IMR-90 (cell line): Measurements from ENCODE around the gene CCDC138. TPM values are rescaled to one million over a fixed set of nuclear protein-coding genes. Genes with fewer than 3 reads are reported as not detected.

ENCODE experiments used
- ATAC-seq: fragments of 200-7000 bp; cut with Tn5 transposase; 2 replicates; pipeline ENCODE4 v1.9.1; 2020; ENCODE audit warnings: low read depth, mild to moderate bottlenecking, moderate library complexity
- BruUV-seq: library from RNA; stranded (reverse); fragments of 400-500 nt; replicated peaks from 2 replicates; lab custom pipeline; 2021; lab: Mats Ljungman, UMichigan
- CTCF ChIA-PET: fragments of 300-600 bp; formaldehyde crosslinking; extraction: SDS; loops from one replicate; lab custom pipeline; 2021; ENCODE audit warnings: antibody characterized with exemption; lab: Yijun Ruan, JAX
- POLR2A ChIA-PET: fragments of 300-600 bp; sonication (Branson Sonifier 250); formaldehyde crosslinking; loops from one replicate; lab custom pipeline; 2022; ENCODE audit warnings: antibody characterized with exemption; ENCODE audit not compliant: unreplicated experiment; lab: Charles Lee
- DNase-seq: peaks from one replicate; pipeline ENCODE4 v3.0.0; 2013
- H2AFZ ChIP-seq: replicated peaks from 2 replicates; pipeline ENCODE3; 2013; ENCODE audit warnings: low read length, mild to moderate bottlenecking; ENCODE audit not compliant: poor library complexity
- H2AK5ac ChIP-seq: 2 replicates; pipeline ENCODE4 v1.6.1; 2013; ENCODE audit warnings: low read depth, low read length, inconsistent platforms
- H2AK9ac ChIP-seq: replicated peaks from 2 replicates; pipeline ENCODE3; 2013; ENCODE audit warnings: mild to moderate bottlenecking, low read depth, low read length, moderate library complexity; ENCODE audit not compliant: poor library complexity
- H2BK120ac ChIP-seq: 2 replicates; pipeline ENCODE4 v1.6.1; 2013; ENCODE audit warnings: low read depth, low read length, inconsistent platforms
- H2BK15ac ChIP-seq: 3 replicates; pipeline ENCODE4 v1.6.1; 2013; ENCODE audit warnings: low read depth, low read length, inconsistent platforms
- H2BK20ac ChIP-seq: 2 replicates; pipeline ENCODE4 v1.6.1; 2013; ENCODE audit warnings: low read depth, mild to moderate bottlenecking, inconsistent platforms, low read length, moderate library complexity
- H2BK5ac ChIP-seq: 2 replicates; pipeline ENCODE4 v1.6.1; 2013; ENCODE audit warnings: mild to moderate bottlenecking, low read depth, low read length, inconsistent platforms; ENCODE audit not compliant: poor library complexity, severe bottlenecking
- H3K14ac ChIP-seq: replicated peaks from 2 replicates; pipeline ENCODE4 v1.6.1; 2013; ENCODE audit warnings: low read depth, low read length, inconsistent platforms
- H3K18ac ChIP-seq: 2 replicates; pipeline ENCODE4 v1.6.1; 2013; ENCODE audit warnings: low read depth, low read length, control low read depth
- H3K23ac ChIP-seq: 2 replicates; pipeline ENCODE4 v1.6.1; 2013; ENCODE audit warnings: low read depth, low read length, inconsistent platforms
- H3K27ac ChIP-seq: 2 replicates; pipeline ENCODE4 v1.5.1; 2013; ENCODE audit warnings: mild to moderate bottlenecking, control low read depth, low read length; ENCODE audit not compliant: insufficient read depth
- H3K27me3 ChIP-seq: 2 replicates; pipeline ENCODE4 v1.6.1; 2013; ENCODE audit warnings: low read length; ENCODE audit not compliant: control insufficient read depth, insufficient read depth
- H3K36me3 ChIP-seq: 2 replicates; pipeline ENCODE4 v1.6.1; 2013; ENCODE audit warnings: low read length, mixed read lengths; ENCODE audit not compliant: control insufficient read depth, insufficient read depth
- H3K4ac ChIP-seq: 2 replicates; pipeline ENCODE4 v1.6.1; 2013; ENCODE audit warnings: low read depth, low read length, inconsistent platforms
- H3K4me1 ChIP-seq: 2 replicates; pipeline ENCODE4 v1.6.1; 2013; ENCODE audit warnings: low read length, mixed read lengths; ENCODE audit not compliant: control insufficient read depth, insufficient read depth
- H3K4me2 ChIP-seq: 2 replicates; pipeline ENCODE4 v1.6.1; 2013; ENCODE audit warnings: low read depth, mild to moderate bottlenecking, control low read depth, low read length, moderate library complexity
- H3K4me3 ChIP-seq: 2 replicates; pipeline ENCODE4 v1.5.1; 2013; ENCODE audit warnings: low read depth, mild to moderate bottlenecking, control low read depth, low read length, moderate library complexity; ENCODE audit not compliant: insufficient read depth
- H3K56ac ChIP-seq: 2 replicates; pipeline ENCODE4 v1.6.1; 2013; ENCODE audit warnings: low read length, inconsistent platforms; ENCODE audit not compliant: insufficient read depth; ENCODE audit errors: extremely low read depth
- H3K79me1 ChIP-seq, 2 experiments: 2 replicates each; pipeline ENCODE4 v1.6.1; 2013; ENCODE audit warnings: low read length in 2 of 2, inconsistent platforms in 1 of 2, low read depth in 1 of 2
- H3K9ac ChIP-seq: 2 replicates; pipeline ENCODE4 v1.6.1; 2013; ENCODE audit warnings: low read depth, low read length, control low read depth
- H3K9me1 ChIP-seq: 2 replicates; pipeline ENCODE4 v1.6.1; 2013; ENCODE audit warnings: low read length, inconsistent platforms; ENCODE audit not compliant: insufficient read depth
- H3K9me3 ChIP-seq: 2 replicates; pipeline ENCODE4 v1.6.1; 2013; ENCODE audit warnings: low read length; ENCODE audit not compliant: control insufficient read depth, insufficient read depth
- H4K20me1 ChIP-seq: 2 replicates; pipeline ENCODE4 v1.6.1; 2013; ENCODE audit warnings: low read length, inconsistent platforms; ENCODE audit not compliant: insufficient read depth
- H4K5ac ChIP-seq: 2 replicates; pipeline ENCODE4 v1.6.1; 2013; ENCODE audit warnings: mild to moderate bottlenecking, low read depth, low read length, control low read depth
- H4K8ac ChIP-seq, 2 experiments: 2 replicates each; pipeline ENCODE4 v1.6.1; 2013; ENCODE audit warnings: low read depth in 2 of 2, low read length in 2 of 2, control low read depth in 1 of 2, inconsistent platforms in 1 of 2
- H4K91ac ChIP-seq: 2 replicates; pipeline ENCODE4 v1.6.1; 2013; ENCODE audit warnings: low read depth, low read length, inconsistent platforms; ENCODE audit not compliant: insufficient read depth
- CHD1 ChIP-seq: IDR thresholded peaks from 2 replicates; pipeline ENCODE4 v1.6.1; 2012; ENCODE audit warnings: low read depth, low read length, improper control_type of control experiment
- ELK1 ChIP-seq: fragments of 150-350 bp; IDR thresholded peaks from 2 replicates; pipeline ENCODE4 v1.6.1; 2016; ENCODE audit warnings: low read depth, mild to moderate bottlenecking, low read length, moderate library complexity, borderline replicate concordance
- MAFK ChIP-seq: IDR thresholded peaks from 2 replicates; pipeline ENCODE4 v1.6.1; 2012; ENCODE audit warnings: low read depth, low read length, improper control_type of control experiment
- MXI1 ChIP-seq: IDR thresholded peaks from 2 replicates; pipeline ENCODE4 v1.6.1; 2012; ENCODE audit warnings: low read depth, mild to moderate bottlenecking, low read length, moderate library complexity, borderline replicate concordance
- POLR2A ChIP-seq: IDR thresholded peaks from 2 replicates; pipeline ENCODE4 v1.6.1; 2012; ENCODE audit warnings: mild to moderate bottlenecking, low read depth, low read length
- RFX5 ChIP-seq: IDR thresholded peaks from 2 replicates; pipeline ENCODE4 v1.8.0; 2012; ENCODE audit warnings: low read depth, mild to moderate bottlenecking, low read length, moderate library complexity
- WGBS, 2 experiments: methylation state at CpG; one replicate each; pipeline versions ENCODE4 v1.1.5 to v1.1.7; 2013; ENCODE audit warnings: missing lambda C conversion rate in 2 of 2; ENCODE audit not compliant: insufficient read length in 1 of 2; ENCODE audit errors: extremely low coverage in 2 of 2; 5-methylcytosine and 5-hydroxymethylcytosine counted together
- dilution Hi-C: fragments of 300-500 bp; cut with HindIII; formaldehyde crosslinking; loops from one replicate; pipeline ENCODE4 v1.14.3; 2018; ENCODE audit warnings: low sequenced_read_pairs; ENCODE audit not compliant: unreplicated experiment
- in situ Hi-C: fragments of 300-500 bp; cut with MboI; formaldehyde crosslinking; loops from 3 replicates; pipeline ENCODE4 v1.14.3; 2019; ENCODE audit warnings: low sequenced_read_pairs, inconsistent platforms, mixed read lengths
- intact Hi-C: fragments of 100-400 bp; cut with micrococcal nuclease; formaldehyde crosslinking; loops from 2 replicates; pipeline ENCODE4 v1.10.0; 2022
- polyA plus RNA-seq, 3 experiments: library from polyadenylated mRNA; depleted of rRNA; stranded (reverse); fragments of >200 nt; gene quantifications; 2 replicates each; pipeline ENCODE4 v1.2.3, GENCODE V29; 2012; ENCODE audit warnings: low replicate concordance in 1 of 3
- total RNA-seq: library from RNA; depleted of rRNA; stranded (reverse); fragments of >200 nt; gene quantifications from 2 replicates; pipeline ENCODE4 v1.2.3, GENCODE V29; 2012

CCDC138 gene
- total and polyA plus RNA-seq, 2 of the 4 experiments (the other 2 are of a cell fraction), result 1.5 to 2.9 TPM

GRCh38 chr2:108823286-108823685 is 36.7 kb downstream of the CCDC138 start:
- Histone ChIP-seq H3K27me3 (no peaks in the 10 kb centered on the region), H3K27ac (no peak overlapping the region), H3K9me3 (peaks cover 6% of the 10 kb centered on the region), H2BK5ac (no peak overlapping the region), H4K5ac (no peak overlapping the region), H4K91ac (no peak overlapping the region), H2BK20ac (no peak overlapping the region), H2BK15ac (no peak overlapping the region), H2BK120ac (no peak overlapping the region), H3K4me2 (no peak overlapping the region), H3K18ac (no peak overlapping the region), H3K23ac (no peak overlapping the region), H4K20me1 (no peaks in the 10 kb centered on the region), H2AFZ (no peak overlapping the region), H3K79me1 (no peaks in the 10 kb centered on the region), H2AK5ac (no peak overlapping the region), H3K4me1 (no peaks in the 10 kb centered on the region), H4K8ac (no peak overlapping the region), H3K56ac (no peak overlapping the region), H3K36me3 (peaks cover 4% of the 10 kb centered on the region), H3K9ac (no peak overlapping the region), H3K14ac (no peak overlapping the region), H3K4me3 (no peak overlapping the region), H2AK9ac (no peak overlapping the region), H3K9me1 (no peaks in the 10 kb centered on the region), H3K4ac (no peak overlapping the region)
- no peak for DNase-seq
- dilution Hi-C loops (no loop called here), in situ Hi-C loops (no loop called here), intact Hi-C loops (no loop called here)
- no peak for TF ChIP-seq RFX5
- no peak for TF ChIP-seq CHD1
- TF ChIP-seq POLR2A, result no peak
- TF ChIP-seq ELK1, result no peak
- no peak for TF ChIP-seq MAFK
- TF ChIP-seq MXI1, result no peak
- no peak for ATAC-seq
- POLR2A ChIA-PET, result no interaction called here
- no TSS peak for BruUV-seq
- no CpG with 5 or more reads among the region's 1 CpG for whole genome bisulfite sequencing, 2 experiments
- CTCF ChIA-PET, result no interaction called here
